ENCODE results near the gene CCDC81.

Gene CCDC81

GRCh38 chr11:86442420-86442819 lies 67.7 kb downstream of the CCDC81 start:
- DNase-seq, result no peak

GRCh38 chr11:86442827-86443226 lies 68.1 kb downstream of the CCDC81 start:
- DNase-seq, result no peak

GRCh38 chr11:86443415-86443814 lies 68.7 kb downstream of the CCDC81 start:
- DNase-seq, result no peak

GRCh38 chr11:86444981-86445380 lies 70.3 kb downstream of the CCDC81 start:
- no peak for DNase-seq

- DNase-seq, result no peak
These were observed 71.7 kb downstream of the CCDC81 start for GRCh38 chr11:86446163-86446923.

GRCh38 chr11:86446924-86447285 lies 72.2 kb downstream of the CCDC81 start:
- no peak for DNase-seq

GRCh38 chr11:86447763-86448480 lies 73.2 kb downstream of the CCDC81 start:
- no peak for DNase-seq

GRCh38 chr11:86449993-86450629 lies 75.4 kb downstream of the CCDC81 start:
- DNase-seq, result no peak

GRCh38 chr11:86453290-86454030 lies 78.8 kb downstream of the CCDC81 start:
- no peak for DNase-seq

- peak; percentile 58 for DNase-seq
These were observed 81.6 kb downstream of the CCDC81 start for GRCh38 chr11:86456075-86456939.

- DNase-seq, result no peak
These were observed 83.8 kb downstream of the CCDC81 start for GRCh38 chr11:86458294-86459001.

- DNase-seq, result no peak
These were observed 84.3 kb downstream of the CCDC81 start for GRCh38 chr11:86459002-86459385.

GRCh38 chr11:86459682-86460460 lies 85.2 kb downstream of the CCDC81 start:
- DNase-seq, result peak; percentile 95

GRCh38 chr11:86460461-86461385 lies 86.0 kb downstream of the CCDC81 start:
- DNase-seq, result peak; percentile 72

- DNase-seq, result no peak
These were observed 87.2 kb downstream of the CCDC81 start for GRCh38 chr11:86461892-86462291.

- no peak for DNase-seq
These were observed 88.4 kb downstream of the CCDC81 start for GRCh38 chr11:86463120-86463519.

GRCh38 chr11:86463955-86464354 lies 89.3 kb downstream of the CCDC81 start:
- DNase-seq, result no peak

- DNase-seq, result no peak
These were observed 90.0 kb downstream of the CCDC81 start for GRCh38 chr11:86464509-86465221.

- no peak for DNase-seq
These were observed 93.5 kb downstream of the CCDC81 start for GRCh38 chr11:86468169-86468568.
